Testis (tissue), 3 donors: Measurements from ENCODE around the gene CAPN9. TPM values are rescaled to one million over a fixed set of nuclear protein-coding genes. Genes with fewer than 3 reads are reported as not detected.
"Not testable (repeated sequence)": the region's sequence is repeated elsewhere in the genome, so short reads cannot be mapped to it uniquely, and the experiment has no call there.

ENCODE experiments used
- DNase-seq: peaks from one replicate; pipeline ENCODE4 v3.0.0-alpha.2; 2019
- H3K27ac ChIP-seq, 2 donors: fragments of 200-600 bp; sonication (generic); one replicate each; pipeline ENCODE4 v1.5.1; 2019
- H3K27me3 ChIP-seq: fragments of 200-600 bp; sonication (generic); one replicate; pipeline ENCODE4 v1.5.1; 2019
- H3K36me3 ChIP-seq: fragments of 200-600 bp; sonication (generic); one replicate; pipeline ENCODE4 v1.5.1; 2017; ENCODE audit warnings: low read depth; ENCODE audit errors: missing control alignments
- H3K4me1 ChIP-seq: fragments of 200-600 bp; sonication (generic); one replicate; pipeline ENCODE4 v1.5.1; 2019
- H3K4me3 ChIP-seq, 2 donors: fragments of 200-600 bp; sonication (generic); one replicate each; pipeline ENCODE4 v1.5.1; 2017 to 2019
- H3K9me3 ChIP-seq: fragments of 200-600 bp; sonication (generic); one replicate; pipeline ENCODE4 v1.5.1; 2017
- CTCF ChIP-seq, 3 experiments: fragments of 450-650 bp in 2 of 3; fragments of 200-600 bp in 1 of 3; sonication (generic) in 1 of 3; IDR thresholded peaks; one replicate each; pipeline ENCODE4 v1.5.1; 2016 to 2019; ENCODE audit warnings: antibody characterized with exemption in 3 of 3, mild to moderate bottlenecking in 2 of 3, moderate library complexity in 1 of 3
- POLR2A ChIP-seq: fragments of 450-650 bp; IDR thresholded peaks from one replicate; pipeline ENCODE4 v1.6.1; 2017; ENCODE audit warnings: antibody characterized with exemption, mild to moderate bottlenecking, moderate library complexity
- WGBS, 2 donors: methylation state at CpG; one replicate each; pipeline ENCODE4 v1.1.5; 2018; 5-methylcytosine and 5-hydroxymethylcytosine counted together
- intact Hi-C: fragments of 100-400 bp; cut with DNase I; formaldehyde crosslinking; loops from one replicate; pipeline ENCODE4 v1.15.1; 2023; ENCODE audit warnings: low total_unique reads
- polyA plus RNA-seq: library from polyadenylated mRNA; stranded (reverse); fragments of 350-450 nt; fragmentation: Illumina TruSeq; extraction: RNeasy Lipid Tissue Mini Kit (QIAGEN cat#74804); gene quantifications from one replicate; pipeline ENCODE4 v1.2.3, GENCODE V29; 2014; ENCODE audit warnings: low read depth, low replicate concordance; ENCODE audit not compliant: insufficient read depth
- total RNA-seq, 2 donors: library from RNA; depleted of rRNA; stranded (reverse); fragments of >200 nt; gene quantifications; one replicate each; pipeline ENCODE4 v1.2.3, GENCODE V29; 2016

The CAPN9 gene
- total and polyA plus RNA-seq, 3 donors from 2014 or later: 0.16 to 0.34 (median 0.25) TPM

GRCh38 chr1:230713915-230714764 lies 33.0 kb upstream of the CAPN9 start, which contains the start of gene AGT:
Gene AGT, minus strand, starts transcription at chr1:230714122. Its CDS starts 3,299 bp downstream, at chr1:230710823.
- intact Hi-C loops: no loop called here
- no peak for TF ChIP-seq CTCF (IDR thresholded peaks at IDR 0.05)
- 32 to 58% methylated on average over 18 to 24 of the region's 24 CpGs for WGBS, 2 donors
- no peak within 1 kb of the TSS for H3K4me3 ChIP-seq
- H3K4me1 ChIP-seq: peaks cover 8% of the 10 kb centered on the region
- H3K36me3 ChIP-seq: no peaks in the 10 kb centered on the region
- no peaks in the 10 kb centered on the region for H3K27me3 ChIP-seq
- peak within 1 kb of the TSS in 1 of 2 donors; percentile 10 for H3K27ac ChIP-seq
- DNase-seq: peak; percentile 61
- no peaks in the 10 kb centered on the region for H3K9me3 ChIP-seq

GRCh38 chr1:230715510-230715909 lies 31.7 kb upstream of the CAPN9 start:
- Histone ChIP-seq H3K9me3 (no peaks in the 10 kb centered on the region), H3K27ac (no peak overlapping the region), H3K27me3 (no peaks in the 10 kb centered on the region), H3K36me3 (no peaks in the 10 kb centered on the region), H3K4me3 (no peak overlapping the region), H3K4me1 (peaks cover 8% of the 10 kb centered on the region)
- no peak for DNase-seq
- intact Hi-C loops: no loop called here
- TF ChIP-seq CTCF (IDR thresholded peaks at IDR 0.05): no peak
- TF ChIP-seq POLR2A: no peak
- WGBS, 2 donors: 83 to 91% methylated on average over 3 of the region's 3 CpGs

GRCh38 chr1:230716453-230716852 lies 30.7 kb upstream of the CAPN9 start:
- intact Hi-C loops, H3K36me3 ChIP-seq, H3K4me3 ChIP-seq, H3K27ac ChIP-seq, H3K4me1 ChIP-seq, DNase-seq, H3K9me3 ChIP-seq, H3K27me3 ChIP-seq: not testable (repeated sequence)
- 64% methylated on average over 3 of the region's 3 CpGs for WGBS, 2 donors

GRCh38 chr1:230717251-230717650 lies 29.9 kb upstream of the CAPN9 start:
- 62 to 71% methylated on average over 1 of the region's 1 CpG for WGBS, 2 donors
- Histone ChIP-seq H3K27me3 (no peaks in the 10 kb centered on the region), H3K4me3 (no peak overlapping the region), H3K36me3 (no peaks in the 10 kb centered on the region), H3K4me1 (peaks cover 8% of the 10 kb centered on the region), H3K27ac (no peak overlapping the region), H3K9me3 (no peaks in the 10 kb centered on the region)
- intact Hi-C loops: no loop called here
- no peak for DNase-seq
- TF ChIP-seq CTCF (IDR thresholded peaks at IDR 0.05) (no peak), POLR2A (no peak)

DNA sequence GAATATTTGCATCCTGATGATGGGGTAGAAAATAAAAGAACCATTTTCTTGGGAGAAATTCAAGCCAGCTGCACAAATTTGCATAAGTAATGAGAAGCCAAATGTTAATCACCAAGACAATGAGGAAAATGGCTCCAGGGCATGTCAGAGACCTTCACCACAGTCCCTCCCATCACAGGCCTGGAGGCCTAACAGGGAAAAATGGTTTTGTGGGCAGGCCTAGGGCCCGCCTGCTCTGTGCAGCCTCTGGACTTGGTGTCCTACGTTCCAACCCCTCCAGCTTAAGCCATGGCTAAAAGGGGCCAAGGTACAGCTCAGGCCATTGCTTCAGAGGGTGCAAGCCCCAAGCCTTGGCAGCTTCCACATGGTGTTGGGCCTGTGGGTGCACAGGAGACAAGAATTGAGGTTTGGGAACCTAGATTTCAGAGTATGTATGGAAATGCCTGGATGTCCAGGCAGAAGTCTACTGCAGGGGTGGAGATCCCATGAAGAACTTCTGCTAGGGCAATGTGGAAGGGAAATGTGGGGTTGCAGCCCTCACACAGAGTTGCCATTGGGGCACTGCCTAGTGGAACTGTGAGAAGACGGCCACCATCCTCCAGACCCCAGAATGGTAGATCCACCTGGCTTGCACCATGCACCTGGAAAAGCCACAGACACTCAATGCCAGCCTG lies 25.2 kb upstream of the CAPN9 start:
- DNase-seq, H3K27me3 ChIP-seq, H3K36me3 ChIP-seq, H3K4me3 ChIP-seq, H3K27ac ChIP-seq, intact Hi-C loops, H3K9me3 ChIP-seq, H3K4me1 ChIP-seq: not testable (repeated sequence)
- WGBS, 2 donors: 95 to 100% methylated on average over 3 of the region's 3 CpGs
